ENCODE results near the gene TAPBPL. TPM values are rescaled to one million over a fixed set of nuclear protein-coding genes. Genes with fewer than 3 reads are reported as not detected.

TAPBPL gene
- total and polyA plus RNA-seq, 2 of the 13 experiments (the other 11 are each of a cell fraction or from before 2014, with no cell fraction given), result 10.0 to 14.5 TPM

DNA sequence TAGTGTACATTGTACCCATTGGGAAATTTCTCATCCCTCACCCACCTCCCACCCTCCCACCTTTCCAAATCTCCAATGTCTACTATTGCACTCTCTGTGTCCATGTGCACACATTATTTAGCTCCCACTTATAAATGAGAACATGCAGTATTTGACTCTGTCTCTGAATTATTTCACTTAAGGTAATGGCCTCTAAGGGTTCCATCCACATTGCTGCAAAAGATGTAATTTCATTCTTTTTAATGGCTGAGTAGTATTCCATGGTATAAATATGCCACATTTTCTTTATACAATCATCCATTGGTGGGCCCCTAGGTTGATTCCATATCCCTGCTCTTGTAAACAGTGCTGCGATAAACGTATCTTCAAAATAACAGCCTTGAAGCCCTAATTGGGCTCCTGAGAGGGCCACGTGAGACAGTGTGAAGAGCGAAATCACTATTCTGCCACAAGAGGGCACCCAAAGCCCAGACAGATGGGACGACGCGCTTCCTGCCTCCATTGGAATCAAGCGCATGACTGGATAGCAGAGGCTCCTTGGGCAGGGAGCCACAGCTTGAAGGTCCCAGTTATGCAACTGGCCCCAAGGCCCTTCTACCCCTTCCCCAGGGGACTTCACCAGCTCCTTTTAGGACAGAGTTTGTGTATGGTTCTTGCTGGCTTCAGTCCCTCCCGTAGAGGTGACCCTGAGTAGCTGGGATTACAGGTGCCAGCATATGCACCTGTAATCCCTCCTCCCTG lies 28.4 kb upstream of the TAPBPL start (continued):
- TF ChIP-seq, protein P1, sequence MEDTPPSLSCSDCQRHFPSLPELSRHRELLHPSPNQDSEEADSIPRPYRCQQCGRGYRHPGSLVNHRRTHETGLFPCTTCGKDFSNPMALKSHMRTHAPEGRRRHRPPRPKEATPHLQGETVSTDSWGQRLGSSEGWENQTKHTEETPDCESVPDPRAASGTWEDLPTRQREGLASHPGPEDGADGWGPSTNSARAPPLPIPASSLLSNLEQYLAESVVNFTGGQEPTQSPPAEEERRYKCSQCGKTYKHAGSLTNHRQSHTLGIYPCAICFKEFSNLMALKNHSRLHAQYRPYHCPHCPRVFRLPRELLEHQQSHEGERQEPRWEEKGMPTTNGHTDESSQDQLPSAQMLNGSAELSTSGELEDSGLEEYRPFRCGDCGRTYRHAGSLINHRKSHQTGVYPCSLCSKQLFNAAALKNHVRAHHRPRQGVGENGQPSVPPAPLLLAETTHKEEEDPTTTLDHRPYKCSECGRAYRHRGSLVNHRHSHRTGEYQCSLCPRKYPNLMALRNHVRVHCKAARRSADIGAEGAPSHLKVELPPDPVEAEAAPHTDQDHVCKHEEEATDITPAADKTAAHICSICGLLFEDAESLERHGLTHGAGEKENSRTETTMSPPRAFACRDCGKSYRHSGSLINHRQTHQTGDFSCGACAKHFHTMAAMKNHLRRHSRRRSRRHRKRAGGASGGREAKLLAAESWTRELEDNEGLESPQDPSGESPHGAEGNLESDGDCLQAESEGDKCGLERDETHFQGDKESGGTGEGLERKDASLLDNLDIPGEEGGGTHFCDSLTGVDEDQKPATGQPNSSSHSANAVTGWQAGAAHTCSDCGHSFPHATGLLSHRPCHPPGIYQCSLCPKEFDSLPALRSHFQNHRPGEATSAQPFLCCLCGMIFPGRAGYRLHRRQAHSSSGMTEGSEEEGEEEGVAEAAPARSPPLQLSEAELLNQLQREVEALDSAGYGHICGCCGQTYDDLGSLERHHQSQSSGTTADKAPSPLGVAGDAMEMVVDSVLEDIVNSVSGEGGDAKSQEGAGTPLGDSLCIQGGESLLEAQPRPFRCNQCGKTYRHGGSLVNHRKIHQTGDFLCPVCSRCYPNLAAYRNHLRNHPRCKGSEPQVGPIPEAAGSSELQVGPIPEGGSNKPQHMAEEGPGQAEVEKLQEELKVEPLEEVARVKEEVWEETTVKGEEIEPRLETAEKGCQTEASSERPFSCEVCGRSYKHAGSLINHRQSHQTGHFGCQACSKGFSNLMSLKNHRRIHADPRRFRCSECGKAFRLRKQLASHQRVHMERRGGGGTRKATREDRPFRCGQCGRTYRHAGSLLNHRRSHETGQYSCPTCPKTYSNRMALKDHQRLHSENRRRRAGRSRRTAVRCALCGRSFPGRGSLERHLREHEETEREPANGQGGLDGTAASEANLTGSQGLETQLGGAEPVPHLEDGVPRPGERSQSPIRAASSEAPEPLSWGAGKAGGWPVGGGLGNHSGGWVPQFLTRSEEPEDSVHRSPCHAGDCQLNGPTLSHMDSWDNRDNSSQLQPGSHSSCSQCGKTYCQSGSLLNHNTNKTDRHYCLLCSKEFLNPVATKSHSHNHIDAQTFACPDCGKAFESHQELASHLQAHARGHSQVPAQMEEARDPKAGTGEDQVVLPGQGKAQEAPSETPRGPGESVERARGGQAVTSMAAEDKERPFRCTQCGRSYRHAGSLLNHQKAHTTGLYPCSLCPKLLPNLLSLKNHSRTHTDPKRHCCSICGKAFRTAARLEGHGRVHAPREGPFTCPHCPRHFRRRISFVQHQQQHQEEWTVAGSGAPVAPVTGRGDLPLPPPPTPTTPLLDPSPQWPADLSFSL (CRISPR knock-in tag; IDR thresholded peaks at IDR 0.05), result no peak
- TF ChIP-seq MAFK (conservative IDR thresholded peaks at IDR 0.05 in 1 of 2, IDR thresholded peaks at IDR 0.05 in 1 of 2; ENCODE audit: low read length in 2 of 2) (no peak), KLF13 (CRISPR knock-in tag; IDR thresholded peaks at IDR 0.05) (no peak), KLF15 (CRISPR knock-in tag; IDR thresholded peaks at IDR 0.05; ENCODE audit: borderline replicate concordance) (no peak), GTF3A (CRISPR knock-in tag; conservative IDR thresholded peaks at IDR 0.05) (no peak), HNF4G (IDR thresholded peaks at IDR 0.05; ENCODE audit: borderline replicate concordance, low read depth, low read length) (no peak), HNF4G (CRISPR knock-in tag; IDR thresholded peaks at IDR 0.05; ENCODE audit: borderline replicate concordance, low read depth) (no peak), ZNF224 (CRISPR knock-in tag; IDR thresholded peaks at IDR 0.05) (no peak), NONO (IDR thresholded peaks at IDR 0.05) (no peak), NONO (CRISPR knock-in tag; conservative IDR thresholded peaks at IDR 0.05) (peak; percentile 49; the same call in 1 of the 2 replicates), RXRB (CRISPR knock-in tag; IDR thresholded peaks at IDR 0.05; ENCODE audit: borderline replicate concordance) (no peak)
- TF ChIP-seq, protein P2, sequence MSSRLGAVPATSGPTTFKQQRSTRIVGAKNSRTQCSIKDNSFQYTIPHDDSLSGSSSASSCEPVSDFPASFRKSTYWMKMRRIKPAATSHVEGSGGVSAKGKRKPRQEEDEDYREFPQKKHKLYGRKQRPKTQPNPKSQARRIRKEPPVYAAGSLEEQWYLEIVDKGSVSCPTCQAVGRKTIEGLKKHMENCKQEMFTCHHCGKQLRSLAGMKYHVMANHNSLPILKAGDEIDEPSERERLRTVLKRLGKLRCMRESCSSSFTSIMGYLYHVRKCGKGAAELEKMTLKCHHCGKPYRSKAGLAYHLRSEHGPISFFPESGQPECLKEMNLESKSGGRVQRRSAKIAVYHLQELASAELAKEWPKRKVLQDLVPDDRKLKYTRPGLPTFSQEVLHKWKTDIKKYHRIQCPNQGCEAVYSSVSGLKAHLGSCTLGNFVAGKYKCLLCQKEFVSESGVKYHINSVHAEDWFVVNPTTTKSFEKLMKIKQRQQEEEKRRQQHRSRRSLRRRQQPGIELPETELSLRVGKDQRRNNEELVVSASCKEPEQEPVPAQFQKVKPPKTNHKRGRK (CRISPR knock-in tag; IDR thresholded peaks at IDR 0.05), result no peak
- TF ChIP-seq, protein P3, sequence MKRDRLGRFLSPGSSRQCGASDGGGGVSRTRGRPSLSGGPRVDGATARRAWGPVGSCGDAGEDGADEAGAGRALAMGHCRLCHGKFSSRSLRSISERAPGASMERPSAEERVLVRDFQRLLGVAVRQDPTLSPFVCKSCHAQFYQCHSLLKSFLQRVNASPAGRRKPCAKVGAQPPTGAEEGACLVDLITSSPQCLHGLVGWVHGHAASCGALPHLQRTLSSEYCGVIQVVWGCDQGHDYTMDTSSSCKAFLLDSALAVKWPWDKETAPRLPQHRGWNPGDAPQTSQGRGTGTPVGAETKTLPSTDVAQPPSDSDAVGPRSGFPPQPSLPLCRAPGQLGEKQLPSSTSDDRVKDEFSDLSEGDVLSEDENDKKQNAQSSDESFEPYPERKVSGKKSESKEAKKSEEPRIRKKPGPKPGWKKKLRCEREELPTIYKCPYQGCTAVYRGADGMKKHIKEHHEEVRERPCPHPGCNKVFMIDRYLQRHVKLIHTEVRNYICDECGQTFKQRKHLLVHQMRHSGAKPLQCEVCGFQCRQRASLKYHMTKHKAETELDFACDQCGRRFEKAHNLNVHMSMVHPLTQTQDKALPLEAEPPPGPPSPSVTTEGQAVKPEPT (CRISPR knock-in tag; IDR thresholded peaks at IDR 0.05; ENCODE audit: low read depth), result no peak

Data from HepG2 (cell line).